Neutrophil (primary cell): Measurements from ENCODE around the gene ILDR1.

Experiments
- H3K27ac ChIP-seq: fragments of 200-600 bp; sonication (generic); 2 replicates; pipeline ENCODE4 v1.5.1; 2016; ENCODE audit warnings: mild to moderate bottlenecking, moderate library complexity
- H3K27me3 ChIP-seq: fragments of 200-600 bp; sonication (generic); 2 replicates; pipeline ENCODE4 v1.6.0; 2016; ENCODE audit warnings: mild to moderate bottlenecking
- H3K36me3 ChIP-seq: fragments of 200-600 bp; sonication (generic); 2 replicates; pipeline ENCODE4 v1.5.1; 2017
- H3K4me1 ChIP-seq, 2 experiments: fragments of 200-600 bp in 1 of 2; sonication (generic) in 1 of 2; 1 replicate in 1 of 2; 2 replicates in 1 of 2; pipeline versions ENCODE4 v1.5.1 to v1.6.1; 2013 to 2016; ENCODE audit warnings: low read depth in 1 of 2, low read length in 1 of 2, mild to moderate bottlenecking in 1 of 2, moderate library complexity in 1 of 2; ENCODE audit not compliant: control insufficient read depth in 1 of 2, insufficient read depth in 1 of 2
- H3K4me3 ChIP-seq, 2 experiments: fragments of 200-600 bp in 1 of 2; sonication (generic) in 1 of 2; 1 replicate in 1 of 2; 2 replicates in 1 of 2; pipeline ENCODE4 v1.5.1; 2013 to 2016; ENCODE audit warnings: low read depth in 1 of 2, low read length in 1 of 2, mild to moderate bottlenecking in 1 of 2, moderate library complexity in 1 of 2
- H3K9me3 ChIP-seq: fragments of 200-600 bp; sonication (generic); 2 replicates; pipeline ENCODE4 v1.5.1; 2016
- CTCF ChIP-seq: fragments of 200-600 bp; sonication (generic); IDR thresholded peaks from 2 replicates; pipeline ENCODE4 v1.5.1; 2016; ENCODE audit warnings: antibody characterized with exemption

ILDR1 gene

GRCh38 chr3:122008166-122008565 is 13.9 kb downstream of the ILDR1 start:
- no peaks in the 10 kb centered on the region for H3K4me1 ChIP-seq
- no peaks in the 10 kb centered on the region for H3K36me3 ChIP-seq
- H3K9me3 ChIP-seq, result no peaks in the 10 kb centered on the region
- no peak overlapping the region for H3K27ac ChIP-seq
- no peak overlapping the region for H3K4me3 ChIP-seq
- H3K27me3 ChIP-seq, result no peaks in the 10 kb centered on the region
- no peak for TF ChIP-seq CTCF

- no peaks in the 10 kb centered on the region for H3K4me1 ChIP-seq
- no peaks in the 10 kb centered on the region for H3K36me3 ChIP-seq
- H3K9me3 ChIP-seq, result no peaks in the 10 kb centered on the region
- TF ChIP-seq CTCF, result no peak
- H3K27ac ChIP-seq, result no peak overlapping the region
- H3K4me3 ChIP-seq, result no peak overlapping the region
- H3K27me3 ChIP-seq, result no peaks in the 10 kb centered on the region
Observed at GRCh38 chr3:122006267-122006666, 15.8 kb downstream of the ILDR1 start.

GRCh38 chr3:122004991-122005565 is 17.0 kb downstream of the ILDR1 start:
- no peaks in the 10 kb centered on the region for H3K9me3 ChIP-seq
- no peaks in the 10 kb centered on the region for H3K27me3 ChIP-seq
- TF ChIP-seq CTCF, result no peak
- H3K27ac ChIP-seq, result no peak overlapping the region
- H3K36me3 ChIP-seq, result no peaks in the 10 kb centered on the region
- H3K4me3 ChIP-seq, result no peak overlapping the region
- no peaks in the 10 kb centered on the region for H3K4me1 ChIP-seq

- no peak overlapping the region for H3K4me3 ChIP-seq
- no peak for TF ChIP-seq CTCF
Observed at GRCh38 chr3:122004107-122004506, 17.9 kb downstream of the ILDR1 start.

GRCh38 chr3:122003606-122004005 is 18.4 kb downstream of the ILDR1 start:
- Histone ChIP-seq H3K27me3 (no peaks in the 10 kb centered on the region), H3K4me1 (no peaks in the 10 kb centered on the region), H3K27ac (no peak overlapping the region), H3K36me3 (no peaks in the 10 kb centered on the region), H3K9me3 (no peaks in the 10 kb centered on the region), H3K4me3 (no peak overlapping the region)
- no peak for TF ChIP-seq CTCF

More at GRCh38 chr3:122004107-122004506, 17.9 kb downstream of the ILDR1 start:
- no peak overlapping the region for H3K27ac ChIP-seq
- H3K27me3 ChIP-seq, result no peaks in the 10 kb centered on the region
- no peaks in the 10 kb centered on the region for H3K9me3 ChIP-seq
- H3K36me3 ChIP-seq, result no peaks in the 10 kb centered on the region
- H3K4me1 ChIP-seq, result no peaks in the 10 kb centered on the region

GRCh38 chr3:122003112-122003511 is 18.9 kb downstream of the ILDR1 start:
- H3K4me1 ChIP-seq, result no peaks in the 10 kb centered on the region
- no peaks in the 10 kb centered on the region for H3K27me3 ChIP-seq
- no peaks in the 10 kb centered on the region for H3K9me3 ChIP-seq
- H3K4me3 ChIP-seq, result no peak overlapping the region
- no peak overlapping the region for H3K27ac ChIP-seq
- no peak for TF ChIP-seq CTCF
- no peaks in the 10 kb centered on the region for H3K36me3 ChIP-seq
